SK-N-SH (cell line): ENCODE data around the gene AP4B1.

ENCODE experiments used
- EZH2phosphoT487 ChIP-seq: fragments of 200-600 bp; sonication (generic); IDR thresholded peaks from 2 replicates; pipeline ENCODE4 v1.6.1; 2017; ENCODE audit warnings: low read depth, mixed run types, mild to moderate bottlenecking, antibody characterized with exemption, moderate library complexity, borderline replicate concordance
- GATA2 ChIP-seq: sonication (generic); formaldehyde crosslinking; IDR thresholded peaks from 2 replicates; pipeline ENCODE4 v1.5.0; 2020; ENCODE audit warnings: mild to moderate bottlenecking, missing genetic modification reagents
- NFIC ChIP-seq: IDR thresholded peaks from 2 replicates; pipeline ENCODE4 v1.4.0; 2012; ENCODE audit warnings: borderline replicate concordance
- RAD21 ChIP-seq: IDR thresholded peaks from 2 replicates; pipeline ENCODE4 v1.6.1; 2012; ENCODE audit warnings: mild to moderate bottlenecking, low read length
- TAF1 ChIP-seq: IDR thresholded peaks from 2 replicates; pipeline ENCODE4 v1.6.1; 2012; ENCODE audit warnings: low read depth, mild to moderate bottlenecking, low read length, moderate library complexity, borderline replicate concordance
- TCF12 ChIP-seq: IDR thresholded peaks from 2 replicates; pipeline ENCODE4 v1.4.0; 2012
- TF ChIP-seq, protein P1 (sequence below): fragments of 200-600 bp; sonication (generic); IDR thresholded peaks from 2 replicates; pipeline ENCODE4 v1.6.1; 2017; ENCODE audit warnings: antibody characterized with exemption, mild to moderate bottlenecking, moderate library complexity
- TF ChIP-seq, protein P2 (sequence below): IDR thresholded peaks from 2 replicates; pipeline ENCODE4; 2012

GRCh38 chr1:113872219-113872935, 32.2 kb downstream of the AP4B1 start:
- TF ChIP-seq, protein P1, sequence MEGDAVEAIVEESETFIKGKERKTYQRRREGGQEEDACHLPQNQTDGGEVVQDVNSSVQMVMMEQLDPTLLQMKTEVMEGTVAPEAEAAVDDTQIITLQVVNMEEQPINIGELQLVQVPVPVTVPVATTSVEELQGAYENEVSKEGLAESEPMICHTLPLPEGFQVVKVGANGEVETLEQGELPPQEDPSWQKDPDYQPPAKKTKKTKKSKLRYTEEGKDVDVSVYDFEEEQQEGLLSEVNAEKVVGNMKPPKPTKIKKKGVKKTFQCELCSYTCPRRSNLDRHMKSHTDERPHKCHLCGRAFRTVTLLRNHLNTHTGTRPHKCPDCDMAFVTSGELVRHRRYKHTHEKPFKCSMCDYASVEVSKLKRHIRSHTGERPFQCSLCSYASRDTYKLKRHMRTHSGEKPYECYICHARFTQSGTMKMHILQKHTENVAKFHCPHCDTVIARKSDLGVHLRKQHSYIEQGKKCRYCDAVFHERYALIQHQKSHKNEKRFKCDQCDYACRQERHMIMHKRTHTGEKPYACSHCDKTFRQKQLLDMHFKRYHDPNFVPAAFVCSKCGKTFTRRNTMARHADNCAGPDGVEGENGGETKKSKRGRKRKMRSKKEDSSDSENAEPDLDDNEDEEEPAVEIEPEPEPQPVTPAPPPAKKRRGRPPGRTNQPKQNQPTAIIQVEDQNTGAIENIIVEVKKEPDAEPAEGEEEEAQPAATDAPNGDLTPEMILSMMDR, result no peak
- no peak for TF ChIP-seq EZH2phosphoT487
- TF ChIP-seq, protein P2, sequence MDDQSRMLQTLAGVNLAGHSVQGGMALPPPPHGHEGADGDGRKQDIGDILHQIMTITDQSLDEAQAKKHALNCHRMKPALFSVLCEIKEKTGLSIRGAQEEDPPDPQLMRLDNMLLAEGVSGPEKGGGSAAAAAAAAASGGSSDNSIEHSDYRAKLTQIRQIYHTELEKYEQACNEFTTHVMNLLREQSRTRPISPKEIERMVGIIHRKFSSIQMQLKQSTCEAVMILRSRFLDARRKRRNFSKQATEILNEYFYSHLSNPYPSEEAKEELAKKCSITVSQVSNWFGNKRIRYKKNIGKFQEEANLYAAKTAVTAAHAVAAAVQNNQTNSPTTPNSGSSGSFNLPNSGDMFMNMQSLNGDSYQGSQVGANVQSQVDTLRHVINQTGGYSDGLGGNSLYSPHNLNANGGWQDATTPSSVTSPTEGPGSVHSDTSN, result no peak
- no peak for TF ChIP-seq GATA2 (CRISPR knock-in tag)
- no peak for TF ChIP-seq TCF12
- no peak for TF ChIP-seq TAF1
- TF ChIP-seq RAD21, result no peak
- no peak for TF ChIP-seq NFIC
